NCI-H1417 treated with DMSO at 0.1 percent for 48 hours (cell line): ENCODE results near the gene ANO4.
A peak's percentile ranks its signal among the peaks of the same experiment; 100 is the strongest.

Experiments
- DNase-seq: peaks from one replicate; lab custom pipeline; 2025; lab: John Stamatoyannopoulos, UW

Gene ANO4

GRCh38 chr12:100808777-100809176, 14.2 kb downstream of the ANO4 start:
- DNase-seq, result no peak

- DNase-seq, result no peak
Measured at GRCh38 chr12:100820314-100820713, 25.7 kb downstream of the ANO4 start.

- DNase-seq, result no peak
Measured at GRCh38 chr12:100823963-100824362, 29.4 kb downstream of the ANO4 start.

- no peak for DNase-seq
Measured at GRCh38 chr12:100824476-100824875, 29.9 kb downstream of the ANO4 start.

- DNase-seq, result no peak
Measured at GRCh38 chr12:100826323-100826722, 31.7 kb downstream of the ANO4 start.

- peak; percentile 22 for DNase-seq
Measured at GRCh38 chr12:100827901-100828520, 33.4 kb downstream of the ANO4 start.

- no peak for DNase-seq
Measured at GRCh38 chr12:100830003-100830795, 35.6 kb downstream of the ANO4 start.

GRCh38 chr12:100833282-100833681, 38.7 kb downstream of the ANO4 start:
- no peak for DNase-seq

- no peak for DNase-seq
Measured at GRCh38 chr12:100840748-100841147, 46.2 kb downstream of the ANO4 start.

- DNase-seq, result no peak
Measured at GRCh38 chr12:100842156-100842555, 47.6 kb downstream of the ANO4 start.

- DNase-seq, result no peak
Measured at GRCh38 chr12:100843061-100843460, 48.5 kb downstream of the ANO4 start.

- DNase-seq, result no peak
Measured at GRCh38 chr12:100845095-100845494, 50.5 kb downstream of the ANO4 start.

- DNase-seq, result no peak
Measured at GRCh38 chr12:100851637-100852036, 57.1 kb downstream of the ANO4 start.

GRCh38 chr12:100857418-100857817, 62.8 kb downstream of the ANO4 start:
- no peak for DNase-seq

GRCh38 chr12:100857971-100858370, 63.4 kb downstream of the ANO4 start:
- DNase-seq, result no peak

- DNase-seq, result no peak
Measured at GRCh38 chr12:100858656-100859055, 64.1 kb downstream of the ANO4 start.

GRCh38 chr12:100859063-100859627, 64.6 kb downstream of the ANO4 start:
- no peak for DNase-seq

GRCh38 chr12:100860611-100861010, 66.0 kb downstream of the ANO4 start:
- no peak for DNase-seq

GRCh38 chr12:100862676-100863075, 68.1 kb downstream of the ANO4 start:
- no peak for DNase-seq

GRCh38 chr12:100864366-100864765, 69.8 kb downstream of the ANO4 start:
- DNase-seq, result no peak

- DNase-seq, result no peak
Measured at GRCh38 chr12:100867639-100868393, 73.2 kb downstream of the ANO4 start.

GRCh38 chr12:100868487-100868886, 73.9 kb downstream of the ANO4 start:
- no peak for DNase-seq
